Stimulated activated CD4-positive, alpha-beta T cell treated with anti-CD3 and anti-CD28 coated beads, Interleukin-12 subunit alpha, Interleukin-12 subunit beta, amount 100 ng/mL, for 24 hours (primary cell): ENCODE results near the gene PKNOX2.

ENCODE experiments used
- DNase-seq, 2 experiments: peaks; one replicate each; pipeline ENCODE4 v3.0.0-alpha.2; 2020; ENCODE audit warnings: low read depth in 2 of 2

Gene PKNOX2

GRCh38 chr11:125155100-125155444 is 9.5 kb upstream of the PKNOX2 start:
- no peak for DNase-seq

- no peak for DNase-seq
Observed at GRCh38 chr11:125155767-125156166, 8.8 kb upstream of the PKNOX2 start.

- DNase-seq: no peak
Observed at GRCh38 chr11:125156346-125157117, 8.0 kb upstream of the PKNOX2 start.

GRCh38 chr11:125157118-125157733 is 7.3 kb upstream of the PKNOX2 start:
- DNase-seq: no peak

- no peak for DNase-seq
Observed at GRCh38 chr11:125157953-125158680, 6.4 kb upstream of the PKNOX2 start.

GRCh38 chr11:125162743-125163142 is 1.8 kb upstream of the PKNOX2 start:
- DNase-seq: no peak

- no peak for DNase-seq
Observed at GRCh38 chr11:125163431-125164063, 1.0 kb upstream of the PKNOX2 start.

- no peak for DNase-seq
Observed at GRCh38 chr11:125164091-125164421, 495 bp upstream of the PKNOX2 start.

GRCh38 chr11:125165111-125165842 is 726 bp downstream of the PKNOX2 start:
- DNase-seq: no peak

GRCh38 chr11:125165843-125166763 is 1.6 kb downstream of the PKNOX2 start:
- no peak for DNase-seq

GRCh38 chr11:125166764-125167291 is 2.3 kb downstream of the PKNOX2 start:
- no peak for DNase-seq

GRCh38 chr11:125167292-125167953 is 2.9 kb downstream of the PKNOX2 start:
- no peak for DNase-seq

- no peak for DNase-seq
Observed at GRCh38 chr11:125167954-125168835, 3.6 kb downstream of the PKNOX2 start.

GRCh38 chr11:125168918-125169456 is 4.4 kb downstream of the PKNOX2 start:
- no peak for DNase-seq

- no peak for DNase-seq
Observed at GRCh38 chr11:125170001-125170509, 5.5 kb downstream of the PKNOX2 start.

- DNase-seq: no peak
Observed at GRCh38 chr11:125170510-125171031, 6.0 kb downstream of the PKNOX2 start.

GRCh38 chr11:125171974-125172373 is 7.4 kb downstream of the PKNOX2 start:
- no peak for DNase-seq

- no peak for DNase-seq
Observed at GRCh38 chr11:125173027-125173426, 8.5 kb downstream of the PKNOX2 start.
